ENCODE measurements around the gene RNF14. TPM values are rescaled to one million over a fixed set of nuclear protein-coding genes. Genes with fewer than 3 reads are reported as not detected.

RNF14 gene
- total and polyA plus RNA-seq, 10 of the 15 experiments (the other 5 are each of a cell fraction or from before 2014, with no cell fraction given): 13.2 to 41.8 (median 28.3) TPM

- H3K4me2 ChIP-seq (ENCODE audit: control insufficient read depth, insufficient read depth): peak overlapping the region; percentile 93; the same call in 1 of the 2 replicates
- H3K36me3 ChIP-seq (ENCODE audit: control insufficient read depth in 2 of 2, insufficient read depth in 2 of 2, low read length in 1 of 2): no peaks in the 10 kb centered on the region
- H3K9me3 ChIP-seq (replicated peaks; ENCODE audit: control insufficient read depth, insufficient read depth, low read length): no peaks in the 10 kb centered on the region
- H2AFZ ChIP-seq (ENCODE audit: control insufficient read depth, low read depth, low read length): no peak overlapping the region
- no peak overlapping the region for H3K9ac ChIP-seq (ENCODE audit: control insufficient read depth, insufficient read depth, low read length)
- CTCF ChIA-PET: interaction anchor here (0.5 to 8.9 kb wide), 13 partner anchors 12 to 1175 kb away, joined by 3 to 120 read pairs (median 4); partner anchors contain the start of gene RNF14
- DNase-seq (ENCODE audit: low read depth, low spot score) (no peak), FAIRE-seq (no peak), ATAC-seq (no peak)
- in situ Hi-C loops (cut with MboI): no loop called here
- H3K79me2 ChIP-seq (ENCODE audit: control insufficient read depth, insufficient read depth, low read length): no peaks in the 10 kb centered on the region
- H3K27me3 ChIP-seq (replicated peaks in 1 of 2; ENCODE audit: control insufficient read depth in 2 of 2, insufficient read depth in 2 of 2, low read length in 1 of 2): peaks cover 0 to 2% of the 10 kb centered on the region in 2 experiments; a peak in 1 of 4 replicates
- SMC1A ChIA-PET (ENCODE audit: uncharacterized antibody, unreplicated experiment): interaction anchor here (0.7 to 7.6 kb wide), 5 partner anchors 13 to 131 kb away, joined by 3 to 67 read pairs (median 5); partner anchors contain the start of gene RNF14
- POLR2A ChIA-PET: interaction anchor here (1.9 kb wide), 1 partner anchor 42 kb away, joined by 7 read pairs; the partner anchor contains the start of gene RNF14
- BruUV-seq (replicated peaks): no TSS peak
- peaks cover 13% of the 10 kb centered on the region for H3K4me1 ChIP-seq (ENCODE audit: control insufficient read depth, insufficient read depth, low read length)
- no peaks in the 10 kb centered on the region for H4K20me1 ChIP-seq (ENCODE audit: control insufficient read depth, insufficient read depth)
- RAD21 ChIA-PET (ENCODE audit: unreplicated experiment): interaction anchor here (0.8 to 1.7 kb wide), 5 partner anchors 8 to 129 kb away, joined by 3 to 6 read pairs (median 3); no protein-coding TSS in a partner anchor
- intact Hi-C loops (cut with micrococcal nuclease; ENCODE audit: unreplicated experiment): no loop called here
- WGBS (ENCODE audit: insufficient coverage, insufficient replicate concordance, low lambda C conversion rate, missing lambda C conversion rate): 96% methylated on average over 9 of the region's 9 CpGs
- no peak overlapping the region for H3K27ac ChIP-seq (ENCODE audit: control insufficient read depth, insufficient read depth)
- no peak overlapping the region for H3K4me3 ChIP-seq
- no peak for TF ChIP-seq ZNF217 (IDR thresholded peaks at IDR 0.05)
- TF ChIP-seq NRF1 (conservative IDR thresholded peaks at IDR 0.05; ENCODE audit: low read depth, low read length): no peak
- no peak for TF ChIP-seq TCF7 (IDR thresholded peaks at IDR 0.05; ENCODE audit: borderline replicate concordance)
- no peak for TF ChIP-seq PML (IDR thresholded peaks at IDR 0.05; ENCODE audit: low read length)
- no peak for TF ChIP-seq ZSCAN29 (IDR thresholded peaks at IDR 0.05)
- no peak for TF ChIP-seq ZZZ3 (IDR thresholded peaks at IDR 0.05; ENCODE audit: control insufficient read depth, insufficient read length, low read depth)
- no peak for TF ChIP-seq MYB (IDR thresholded peaks at IDR 0.05; ENCODE audit: borderline replicate concordance, low read depth, low read length)
- no peak for TF ChIP-seq IRF3 (IDR thresholded peaks at IDR 0.05)
- no peak for TF ChIP-seq CHD4 (IDR thresholded peaks at IDR 0.05)
- no peak for TF ChIP-seq TAF1 (IDR thresholded peaks at IDR 0.05; ENCODE audit: borderline replicate concordance, low read depth, low read length)
- no peak for TF ChIP-seq ELK1 (IDR thresholded peaks at IDR 0.05; ENCODE audit: low read depth, low read length)
- no peak for TF ChIP-seq NBN (IDR thresholded peaks at IDR 0.05)
- TF ChIP-seq LARP7 (IDR thresholded peaks at IDR 0.05): no peak
- TF ChIP-seq MEF2A (IDR thresholded peaks at IDR 0.05; ENCODE audit: insufficient read depth, low read depth, low read length): no peak
- no peak for TF ChIP-seq SUZ12 (IDR thresholded peaks at IDR 0.05; ENCODE audit: unreplicated experiment)
- TF ChIP-seq CEBPZ (IDR thresholded peaks at IDR 0.05; ENCODE audit: low read depth, low read length): no peak
These were observed 42.8 kb downstream of the RNF14 start for GRCh38 chr5:142011572-142012185.
